A549 treated with ZK216348 at 1 μM for 4 hours (cell line): Measurements from ENCODE around the gene BAIAP2L2. TPM values are rescaled to one million over a fixed set of nuclear protein-coding genes. Genes with fewer than 3 reads are reported as not detected.

ENCODE experiments used
- total RNA-seq: library from RNA; stranded (reverse); fragments of 200-300 nt; extraction: Qiagen RNA extraction; gene quantifications from 5 replicates; pipeline ENCODE4 v1.2.3, GENCODE V29; 2022; ENCODE audit warnings: low read depth

BAIAP2L2 gene
- total RNA-seq: 4.8 to 7.5 TPM (median 5.9 TPM) in 5 replicates

DNA sequence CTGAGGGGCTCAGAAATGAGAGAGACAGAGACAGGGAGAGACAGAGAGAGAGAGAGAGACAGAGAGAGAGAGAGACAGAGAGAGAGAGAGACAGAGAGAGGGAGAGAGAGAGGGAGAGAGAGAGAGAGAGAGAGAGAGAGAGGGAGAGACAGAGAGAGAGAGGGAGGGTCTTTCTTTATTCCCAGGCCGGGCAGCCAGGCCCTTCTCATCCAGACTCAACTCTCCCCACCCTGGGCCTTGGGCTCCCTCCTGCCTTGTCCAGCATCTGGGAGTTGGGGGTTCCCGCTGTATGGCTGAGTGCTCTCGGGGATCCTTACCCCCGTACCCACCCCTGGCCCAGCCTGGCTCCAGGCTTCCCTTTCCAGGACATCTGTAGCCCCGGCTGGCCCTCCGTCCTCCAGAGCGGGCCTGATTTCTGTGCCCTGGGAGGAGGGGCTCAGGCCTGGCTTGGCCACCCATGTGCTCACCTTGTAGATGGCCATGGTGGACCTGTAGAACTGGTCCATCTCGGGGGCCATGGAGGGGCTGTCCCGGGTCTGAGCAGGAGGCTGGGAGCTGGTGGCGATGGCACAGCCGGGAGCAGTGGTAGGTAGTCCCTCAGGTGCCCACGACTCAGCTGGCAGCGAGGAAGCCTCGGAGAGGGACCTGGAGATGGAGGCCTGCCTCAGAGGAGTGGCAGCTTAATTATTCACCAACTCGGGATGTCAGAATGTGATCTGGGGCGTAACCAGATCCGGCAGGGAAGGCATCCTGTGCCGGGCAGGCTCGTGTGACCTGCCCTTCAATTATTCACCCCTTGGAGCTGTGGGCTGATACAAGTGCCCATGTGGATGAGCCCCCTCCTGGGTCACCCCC, at the start of gene BAIAP2L2:
BAIAP2L2 (minus strand) TSS at position 677 of the 855 bp plus-strand sequence; CDS start at position 518, 159 bp downstream.

GRCh38 chr22:38083931-38084631, 26.4 kb downstream of the BAIAP2L2 start, which contains the start of gene SLC16A8:
Gene SLC16A8 (minus strand): TSS chr22:38084184. CDS start chr22:38082873, 1,311 bp downstream.

DNA sequence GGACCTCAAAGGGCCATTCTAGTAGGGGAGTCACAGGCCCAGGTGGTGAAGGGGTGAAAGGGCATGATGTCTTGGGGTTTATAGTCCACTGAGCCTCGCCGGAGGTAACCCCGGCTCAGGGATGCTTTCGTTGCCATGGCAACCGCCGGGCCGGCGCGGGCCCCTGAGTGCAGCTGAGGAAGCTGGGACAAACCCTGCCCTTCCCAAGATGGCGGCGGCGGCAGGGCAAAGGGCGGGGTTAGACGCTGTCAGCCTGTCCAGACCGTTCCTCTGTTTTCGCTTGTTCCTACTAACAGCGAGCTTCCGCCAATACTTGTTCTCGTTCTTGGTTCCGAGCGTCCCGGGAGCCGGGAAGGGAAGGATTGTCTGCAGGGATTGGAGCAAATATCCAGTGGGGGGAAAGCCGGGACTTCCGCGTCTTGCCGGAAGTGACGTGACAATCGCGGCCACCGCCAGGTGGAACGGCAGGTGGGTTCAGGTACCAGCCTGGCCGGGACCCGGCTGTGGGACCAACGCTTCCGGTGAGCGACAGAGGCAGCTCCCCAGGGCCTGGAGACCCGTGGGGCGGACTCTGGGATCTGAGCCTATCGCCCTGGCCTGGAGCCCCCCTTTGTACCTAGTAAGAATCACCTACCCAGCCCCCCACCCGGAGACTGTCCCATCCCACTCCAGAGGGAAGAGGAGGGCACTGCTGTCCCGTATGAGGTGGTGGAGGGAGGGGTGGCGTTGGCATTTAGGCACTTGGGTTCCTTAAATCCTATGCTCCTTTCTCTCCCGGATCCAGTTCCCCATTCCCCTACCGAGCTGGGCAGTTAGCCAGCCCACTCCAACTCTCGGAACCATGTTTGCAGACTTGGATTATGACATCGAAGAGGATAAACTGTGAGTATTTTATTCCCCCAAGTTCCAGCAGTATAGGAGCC, 53.3 kb downstream of the BAIAP2L2 start, which contains the start of gene PICK1:
PICK1 (plus strand) TSS at position 436 of the 923 bp plus-strand sequence; CDS start at position 842, 406 bp downstream.

Other genes with a start within 250 kb of the BAIAP2L2 start
- 14.3 to 22.1 TPM (median 20.2 TPM) in 5 replicates for gene MICALL1, start 204.4 kb downstream of the BAIAP2L2 start, total RNA-seq
- 0.17 to 0.24 TPM in 2 of 5 replicates, not detected in the others for gene C22orf23, start 157.1 kb downstream of the BAIAP2L2 start, total RNA-seq
- 121 to 152 TPM (median 142 TPM) in 5 replicates for gene POLR2F, start 157.0 kb downstream of the BAIAP2L2 start, total RNA-seq
- not detected in 5 replicates for gene SOX10, start 126.1 kb downstream of the BAIAP2L2 start, total RNA-seq
- gene PICK1, start 53.3 kb downstream of the BAIAP2L2 start, total RNA-seq: 9.3 to 13.2 TPM (median 12.7 TPM) in 5 replicates
- gene SLC16A8, start 26.5 kb downstream of the BAIAP2L2 start, total RNA-seq: not detected in 5 replicates
- gene PLA2G6, start 71.1 kb upstream of the BAIAP2L2 start, total RNA-seq: 2.1 to 6.5 TPM (median 4.7 TPM) in 5 replicates
- gene MAFF, start 91.3 kb upstream of the BAIAP2L2 start, total RNA-seq: 14.9 to 21.9 TPM (median 16.7 TPM) in 5 replicates
- gene TMEM184B, start 162.3 kb upstream of the BAIAP2L2 start, total RNA-seq: 26.4 to 56.6 TPM (median 49.8 TPM) in 5 replicates
- 82.2 to 110 TPM (median 103 TPM) in 5 replicates for gene CSNK1E, start 206.7 kb upstream of the BAIAP2L2 start, total RNA-seq